CD14-positive monocyte (primary cell): Measurements from ENCODE around the gene DYNC2H1. TPM values are rescaled to one million over a fixed set of nuclear protein-coding genes. Genes with fewer than 3 reads are reported as not detected.

Experiments used
- DNase-seq, 3 donors: peaks; one replicate each; pipeline ENCODE4 v3.0.0-alpha.2; 2011 to 2022
- H2AFZ ChIP-seq: 2 replicates; pipeline ENCODE4 v1.6.0; 2012; ENCODE audit warnings: mild to moderate bottlenecking, low read depth, low read length, inconsistent platforms; ENCODE audit not compliant: insufficient read depth, poor library complexity, severe bottlenecking
- H3K27ac ChIP-seq, 2 donors: 1 replicate in 1 of 2; 2 replicates in 1 of 2; pipeline ENCODE4 v1.5.1; 2012 to 2013; ENCODE audit warnings: low read length in 2 of 2, control low read depth in 1 of 2, inconsistent platforms in 1 of 2, low read depth in 1 of 2, mild to moderate bottlenecking in 1 of 2
- H3K27me3 ChIP-seq, 2 donors: one replicate each; pipeline versions ENCODE4 v1.6.0 to v1.6.1; 2011 to 2013; ENCODE audit warnings: low read length in 2 of 2; ENCODE audit not compliant: control insufficient read depth in 2 of 2, insufficient read depth in 2 of 2
- H3K36me3 ChIP-seq, 2 donors: replicated peaks in 1 of 2; 1 replicate in 1 of 2; 2 replicates in 1 of 2; pipeline versions ENCODE4 v1.5.1 to v1.6.1; 2012 to 2013; ENCODE audit warnings: low read length in 2 of 2, control low read depth in 1 of 2, inconsistent platforms in 1 of 2, mild to moderate bottlenecking in 1 of 2; ENCODE audit not compliant: insufficient read depth in 2 of 2, control insufficient read depth in 1 of 2
- H3K4me1 ChIP-seq, 2 donors: 1 replicate in 1 of 2; 2 replicates in 1 of 2; pipeline versions ENCODE4 v1.5.1 to v1.6.1; 2012 to 2013; ENCODE audit warnings: low read length in 2 of 2, control low read depth in 1 of 2, inconsistent platforms in 1 of 2, mild to moderate bottlenecking in 1 of 2, moderate library complexity in 1 of 2; ENCODE audit not compliant: insufficient read depth in 2 of 2, control insufficient read depth in 1 of 2
- H3K4me2 ChIP-seq: replicated peaks from 2 replicates; pipeline ENCODE3; 2012; ENCODE audit warnings: low read length, moderate library complexity, mild to moderate bottlenecking; ENCODE audit not compliant: poor library complexity, severe bottlenecking; ENCODE audit errors: extremely low read depth
- H3K4me3 ChIP-seq, 3 experiments: fragments of 200-600 bp in 1 of 3; sonication (generic) in 1 of 3; replicated peaks in 1 of 3; 1 replicate in 2 of 3; 2 replicates in 1 of 3; pipeline ENCODE4 v1.5.1; 2011 to 2013; ENCODE audit warnings: low read length in 3 of 3, mild to moderate bottlenecking in 3 of 3, control low read depth in 2 of 3, low read depth in 2 of 3, inconsistent platforms in 1 of 3, moderate library complexity in 1 of 3
- H3K79me2 ChIP-seq: 2 replicates; pipeline ENCODE4 v1.6.0; 2012; ENCODE audit warnings: mild to moderate bottlenecking, control low read depth, inconsistent platforms, low read length, moderate library complexity; ENCODE audit not compliant: insufficient read depth
- H3K9ac ChIP-seq: 2 replicates; pipeline ENCODE4 v1.6.0; 2017; ENCODE audit warnings: low read length, mild to moderate bottlenecking; ENCODE audit not compliant: insufficient read depth, poor library complexity, severe bottlenecking
- H3K9me3 ChIP-seq, 2 donors: replicated peaks in 1 of 2; 1 replicate in 1 of 2; 2 replicates in 1 of 2; pipeline versions ENCODE4 v1.5.1 to v1.6.1; 2012 to 2013; ENCODE audit warnings: low read length in 2 of 2, control low read depth in 1 of 2; ENCODE audit not compliant: control insufficient read depth in 1 of 2, insufficient read depth in 1 of 2
- H4K20me1 ChIP-seq: 2 replicates; pipeline ENCODE4 v1.6.0; 2012; ENCODE audit warnings: mild to moderate bottlenecking, low read length, control low read depth, moderate library complexity; ENCODE audit not compliant: insufficient read depth
- H3K27ac Mint-ChIP-seq, 7 donors: one replicate each; pipeline ENCODE4 v1.8.0; 2020; ENCODE audit warnings: mild to moderate bottlenecking in 7 of 7, mixed read lengths in 7 of 7, moderate library complexity in 6 of 7, inconsistent platforms in 2 of 7
- H3K27me3 Mint-ChIP-seq, 3 donors: one replicate each; pipeline ENCODE4 v1.8.0; 2021 to 2022; ENCODE audit warnings: low read depth in 3 of 3, mild to moderate bottlenecking in 3 of 3, mixed read lengths in 3 of 3, moderate library complexity in 3 of 3, inconsistent platforms in 1 of 3
- H3K36me3 Mint-ChIP-seq, 2 donors: one replicate each; pipeline ENCODE4 v1.8.0; 2020; ENCODE audit warnings: mixed read lengths in 2 of 2, inconsistent platforms in 1 of 2, mild to moderate bottlenecking in 1 of 2
- H3K4me1 Mint-ChIP-seq: one replicate; pipeline ENCODE4 v1.8.0; 2020; ENCODE audit warnings: mild to moderate bottlenecking, mixed read lengths
- H3K4me3 Mint-ChIP-seq, 2 donors: one replicate each; pipeline ENCODE4 v1.8.0; 2020; ENCODE audit warnings: mild to moderate bottlenecking in 2 of 2, mixed read lengths in 2 of 2, moderate library complexity in 1 of 2
- H3K9me3 Mint-ChIP-seq, 7 donors: one replicate each; pipeline ENCODE4 v1.8.0; 2020 to 2022; ENCODE audit warnings: mixed read lengths in 7 of 7, mild to moderate bottlenecking in 6 of 7, moderate library complexity in 6 of 7, inconsistent platforms in 2 of 7
- WGBS: methylation state at CpG from one replicate; pipeline ENCODE4 v1.1.5; 2013; ENCODE audit warnings: missing lambda C conversion rate; ENCODE audit not compliant: insufficient coverage; 5-methylcytosine and 5-hydroxymethylcytosine counted together
- intact Hi-C, 2 donors: fragments of 100-400 bp; cut with micrococcal nuclease; formaldehyde crosslinking; loops; one replicate each; pipeline versions ENCODE4 v1.15.0 to v1.15.1; 2023
- polyA plus RNA-seq, 3 donors: library from polyadenylated mRNA; depleted of rRNA in 1 of 3; unstranded in 2 of 3; stranded (reverse) in 1 of 3; fragments of 300-500 nt in 2 of 3; fragments of >200 nt in 1 of 3; fragmentation: Illumina TruSeq in 2 of 3; gene quantifications; 1 replicate in 2 of 3; 2 replicates in 1 of 3; pipeline ENCODE4 v1.2.3, GENCODE V29; 2012 to 2021
- TF ChIP-seq, protein P1 (sequence below): fragments of 200-600 bp; IDR thresholded peaks from one replicate; pipeline ENCODE4 v1.8.0; 2022; ENCODE audit warnings: antibody characterized with exemption, mild to moderate bottlenecking

DYNC2H1 gene
- polyA plus RNA-seq, 3 donors = 0.10 to 1.5 (median 0.36) TPM

DNA sequence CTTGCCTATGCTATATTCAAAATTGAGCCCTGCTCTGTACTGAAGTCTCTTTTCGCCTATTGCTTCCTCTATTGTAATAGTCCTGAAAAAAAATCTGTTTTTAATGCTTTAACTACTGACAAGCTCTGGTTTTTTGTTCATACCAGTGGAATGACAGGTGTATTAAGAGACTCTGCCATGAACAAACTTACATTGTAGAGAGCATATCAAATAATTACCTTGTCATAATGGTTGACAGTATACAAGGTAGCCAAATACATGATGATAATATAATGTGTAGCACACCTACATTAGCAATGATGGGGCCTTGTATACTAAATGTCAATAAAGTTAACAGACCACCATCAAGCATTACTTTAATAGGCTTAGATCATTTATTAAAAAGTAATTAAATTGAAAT, 175.0 kb downstream of the DYNC2H1 start:
- Mint-ChIP-seq H3K9me3 (peaks cover 0 to 4% (median under 1%) of the 10 kb centered on the region in 7 donors), H3K4me1 (no peaks in the 10 kb centered on the region), H3K36me3 (no peaks in the 10 kb centered on the region), H3K27me3 (no peaks in the 10 kb centered on the region), H3K4me3 (no peak overlapping the region), H3K27ac (no peak overlapping the region)
- Histone ChIP-seq H4K20me1 (no peaks in the 10 kb centered on the region), H3K27ac (no peak overlapping the region), H3K9ac (no peak overlapping the region), H3K4me2 (no peak overlapping the region), H3K27me3 (no peaks in the 10 kb centered on the region), H2AFZ (no peak overlapping the region), H3K36me3 (no peaks in the 10 kb centered on the region), H3K4me3 (no peak overlapping the region), H3K79me2 (no peaks in the 10 kb centered on the region), H3K9me3 (no peaks in the 10 kb centered on the region), H3K4me1 (no peaks in the 10 kb centered on the region)
- no CpG with 5 or more reads among the region's 1 CpG for WGBS
- DNase-seq = no peak
- intact Hi-C loops = no loop called here
- TF ChIP-seq, protein P1, sequence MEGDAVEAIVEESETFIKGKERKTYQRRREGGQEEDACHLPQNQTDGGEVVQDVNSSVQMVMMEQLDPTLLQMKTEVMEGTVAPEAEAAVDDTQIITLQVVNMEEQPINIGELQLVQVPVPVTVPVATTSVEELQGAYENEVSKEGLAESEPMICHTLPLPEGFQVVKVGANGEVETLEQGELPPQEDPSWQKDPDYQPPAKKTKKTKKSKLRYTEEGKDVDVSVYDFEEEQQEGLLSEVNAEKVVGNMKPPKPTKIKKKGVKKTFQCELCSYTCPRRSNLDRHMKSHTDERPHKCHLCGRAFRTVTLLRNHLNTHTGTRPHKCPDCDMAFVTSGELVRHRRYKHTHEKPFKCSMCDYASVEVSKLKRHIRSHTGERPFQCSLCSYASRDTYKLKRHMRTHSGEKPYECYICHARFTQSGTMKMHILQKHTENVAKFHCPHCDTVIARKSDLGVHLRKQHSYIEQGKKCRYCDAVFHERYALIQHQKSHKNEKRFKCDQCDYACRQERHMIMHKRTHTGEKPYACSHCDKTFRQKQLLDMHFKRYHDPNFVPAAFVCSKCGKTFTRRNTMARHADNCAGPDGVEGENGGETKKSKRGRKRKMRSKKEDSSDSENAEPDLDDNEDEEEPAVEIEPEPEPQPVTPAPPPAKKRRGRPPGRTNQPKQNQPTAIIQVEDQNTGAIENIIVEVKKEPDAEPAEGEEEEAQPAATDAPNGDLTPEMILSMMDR = no peak

DNA sequence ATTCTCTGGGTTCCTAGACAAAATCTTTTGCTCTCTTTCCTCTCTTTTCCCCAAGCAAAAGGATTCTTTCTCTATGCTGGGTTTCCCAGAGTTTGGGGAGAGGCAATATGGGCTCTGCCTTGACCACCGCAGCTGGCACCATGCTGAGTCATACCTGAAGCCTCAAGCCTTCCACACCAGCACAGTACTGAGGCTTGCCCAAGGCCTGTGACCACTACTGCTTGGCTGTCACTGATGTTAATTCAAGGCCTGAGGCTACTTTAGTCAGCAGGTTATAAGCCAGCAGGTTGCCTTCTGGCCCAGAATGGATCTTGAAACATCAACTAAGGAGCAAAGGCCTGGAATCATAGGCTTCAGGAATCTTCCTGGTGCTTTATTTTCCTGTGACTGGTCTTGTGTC, 185.3 kb downstream of the DYNC2H1 start:
- H3K27me3 ChIP-seq = no peaks in the 10 kb centered on the region
- no peaks in the 10 kb centered on the region for H3K4me1 ChIP-seq
- Mint-ChIP-seq H3K27ac (no peak overlapping the region), H3K4me1 (no peaks in the 10 kb centered on the region), H3K9me3 (peaks cover 15 to 33% (median 29%) of the 10 kb centered on the region in 7 donors), H3K36me3 (no peaks in the 10 kb centered on the region), H3K4me3 (no peak overlapping the region), H3K27me3 (no peaks in the 10 kb centered on the region)
- H4K20me1 ChIP-seq = no peaks in the 10 kb centered on the region
- H3K9me3 ChIP-seq = peaks cover 30 to 34% of the 10 kb centered on the region in 2 donors
- TF ChIP-seq, protein P1 = no peak
- intact Hi-C loops = no loop called here
- no peak for DNase-seq
- 100% methylated on average over 1 of the region's 1 CpG for WGBS
- no peak overlapping the region for H3K4me3 ChIP-seq
- H3K27ac ChIP-seq = no peak overlapping the region
- no peak overlapping the region for H3K4me2 ChIP-seq
- no peak overlapping the region for H2AFZ ChIP-seq
- H3K36me3 ChIP-seq = no peaks in the 10 kb centered on the region
- no peaks in the 10 kb centered on the region for H3K79me2 ChIP-seq
- H3K9ac ChIP-seq = no peak overlapping the region
